Muscle of leg (tissue), 11 donors: ENCODE results near the gene C9orf50. TPM values are rescaled to one million over a fixed set of nuclear protein-coding genes. Genes with fewer than 3 reads are reported as not detected.
"Not testable (repeated sequence)": the region's sequence is repeated elsewhere in the genome, so short reads cannot be mapped to it uniquely, and the experiment has no call there.

Source experiments
- DNase-seq: peaks from one replicate; pipeline ENCODE4 v3.0.0; 2013
- H3K27ac ChIP-seq: one replicate; pipeline ENCODE4 v1.5.1; 2013; ENCODE audit warnings: mild to moderate bottlenecking, low read length, control low read depth
- H3K27me3 ChIP-seq: one replicate; pipeline ENCODE4 v1.6.1; 2013; ENCODE audit warnings: low read length; ENCODE audit not compliant: control insufficient read depth, insufficient read depth
- H3K36me3 ChIP-seq: one replicate; pipeline ENCODE4 v1.6.1; 2013; ENCODE audit warnings: low read length; ENCODE audit not compliant: control insufficient read depth, insufficient read depth
- H3K4me1 ChIP-seq: one replicate; pipeline ENCODE4 v1.6.1; 2013; ENCODE audit warnings: low read length; ENCODE audit not compliant: control insufficient read depth, insufficient read depth
- H3K4me3 ChIP-seq: one replicate; pipeline ENCODE4 v1.5.1; 2013; ENCODE audit warnings: low read length, control low read depth
- H3K9me3 ChIP-seq: replicated peaks from 2 replicates; pipeline ENCODE4 v1.6.1; 2013; ENCODE audit warnings: low read depth, low read length; ENCODE audit not compliant: control insufficient read depth
- WGBS: methylation state at CpG from one replicate; pipeline ENCODE4 v1.1.5; 2013; ENCODE audit warnings: missing lambda C conversion rate; ENCODE audit not compliant: insufficient coverage; 5-methylcytosine and 5-hydroxymethylcytosine counted together
- polyA plus RNA-seq, 8 donors: library from polyadenylated mRNA; unstranded; fragments of 120-200 nt; gene quantifications; one replicate each; pipeline versions ENCODE4 v1.2.1 to v1.2.3, GENCODE V29; 2013; ENCODE audit warnings: inconsistent platforms in 1 of 8, low replicate concordance in 1 of 8; ENCODE audit not compliant: insufficient read length in 8 of 8, insufficient read depth in 1 of 8
- total RNA-seq: library from RNA; stranded (reverse); fragments of 120-200 nt; gene quantifications from one replicate; pipeline ENCODE4 v1.2.4, GENCODE V29; 2013

The C9orf50 gene
- total and polyA plus RNA-seq, 9 donors, result 0.15 to 0.26 (median 0.19) TPM; not detected in 5

GRCh38 chr9:129662239-129662638 lies 41.3 kb upstream of the C9orf50 start:
- not testable (repeated sequence) for H3K27ac ChIP-seq, H3K4me3 ChIP-seq, DNase-seq, H3K4me1 ChIP-seq, H3K9me3 ChIP-seq, H3K36me3 ChIP-seq
- 50% methylated on average over 2 of the region's 3 CpGs for WGBS
- H3K27me3 ChIP-seq, result peaks cover 50% of the 10 kb centered on the region

- no peak overlapping the region for H3K27ac ChIP-seq
- no peaks in the 10 kb centered on the region for H3K9me3 ChIP-seq
- no CpG with 5 or more reads among the region's 2 CpGs for WGBS
- H3K4me1 ChIP-seq, result no peaks in the 10 kb centered on the region
- H3K36me3 ChIP-seq, result no peaks in the 10 kb centered on the region
- peaks cover 41% of the 10 kb centered on the region for H3K27me3 ChIP-seq
- no peak overlapping the region for H3K4me3 ChIP-seq
- DNase-seq, result no peak
Observed at GRCh38 chr9:129661029-129661428, 40.1 kb upstream of the C9orf50 start.

GRCh38 chr9:129656795-129657390 lies 36.0 kb upstream of the C9orf50 start:
- no peaks in the 10 kb centered on the region for H3K36me3 ChIP-seq
- H3K27me3 ChIP-seq, result peaks cover 19% of the 10 kb centered on the region
- DNase-seq, result no peak
- H3K9me3 ChIP-seq, result no peaks in the 10 kb centered on the region
- 40% methylated on average over 4 of the region's 12 CpGs for WGBS
- peaks cover 8% of the 10 kb centered on the region for H3K4me1 ChIP-seq
- H3K27ac ChIP-seq, result no peak overlapping the region
- H3K4me3 ChIP-seq, result no peak overlapping the region

GRCh38 chr9:129655696-129656095 lies 34.8 kb upstream of the C9orf50 start:
- Histone ChIP-seq H3K27me3 (peaks cover 13% of the 10 kb centered on the region), H3K4me3 (no peak overlapping the region), H3K27ac (no peak overlapping the region), H3K9me3 (no peaks in the 10 kb centered on the region), H3K4me1 (peaks cover 10% of the 10 kb centered on the region), H3K36me3 (no peaks in the 10 kb centered on the region)
- 44% methylated on average over 1 of the region's 7 CpGs for WGBS
- no peak for DNase-seq

GRCh38 chr9:129655154-129655553 lies 34.3 kb upstream of the C9orf50 start:
- Histone ChIP-seq H3K4me1 (peaks cover 11% of the 10 kb centered on the region), H3K27me3 (peaks cover 13% of the 10 kb centered on the region), H3K36me3 (no peaks in the 10 kb centered on the region), H3K27ac (no peak overlapping the region), H3K4me3 (no peak overlapping the region), H3K9me3 (no peaks in the 10 kb centered on the region)
- no peak for DNase-seq
- WGBS, result 74% methylated on average over 7 of the region's 7 CpGs

GRCh38 chr9:129654554-129655040 lies 33.7 kb upstream of the C9orf50 start:
- Histone ChIP-seq H3K36me3 (no peaks in the 10 kb centered on the region), H3K4me1 (peaks cover 11% of the 10 kb centered on the region), H3K9me3 (no peaks in the 10 kb centered on the region), H3K4me3 (no peak overlapping the region), H3K27ac (no peak overlapping the region), H3K27me3 (peaks cover 13% of the 10 kb centered on the region)
- 60% methylated on average over 3 of the region's 20 CpGs for WGBS
- no peak for DNase-seq

- peaks cover 11% of the 10 kb centered on the region for H3K4me1 ChIP-seq
- WGBS, result 16% methylated on average over 5 of the region's 19 CpGs
- H3K27me3 ChIP-seq, result peaks cover 11% of the 10 kb centered on the region
- no peak overlapping the region for H3K27ac ChIP-seq
- no peak overlapping the region for H3K4me3 ChIP-seq
- DNase-seq, result no peak
- no peaks in the 10 kb centered on the region for H3K9me3 ChIP-seq
- H3K36me3 ChIP-seq, result no peaks in the 10 kb centered on the region
Observed at GRCh38 chr9:129653823-129654553, 33.1 kb upstream of the C9orf50 start.

- DNase-seq, result no peak
- H3K4me1 ChIP-seq, result peaks cover 18% of the 10 kb centered on the region
- H3K36me3 ChIP-seq, result no peaks in the 10 kb centered on the region
- no peaks in the 10 kb centered on the region for H3K9me3 ChIP-seq
- no peak overlapping the region for H3K27ac ChIP-seq
- no peak overlapping the region for H3K4me3 ChIP-seq
- 90% methylated on average over 10 of the region's 10 CpGs for WGBS
- peaks cover 8% of the 10 kb centered on the region for H3K27me3 ChIP-seq
Observed at GRCh38 chr9:129650680-129651235, 29.9 kb upstream of the C9orf50 start.

- DNase-seq, result no peak
- WGBS, result 57% methylated on average over 10 of the region's 20 CpGs
Observed at GRCh38 chr9:129649726-129650679, 29.1 kb upstream of the C9orf50 start.

More at GRCh38 chr9:129649726-129650679, 29.1 kb upstream of the C9orf50 start:
- Histone ChIP-seq H3K27me3 (peaks cover 3% of the 10 kb centered on the region), H3K27ac (no peak overlapping the region), H3K4me1 (peaks cover 18% of the 10 kb centered on the region), H3K36me3 (no peaks in the 10 kb centered on the region), H3K9me3 (no peaks in the 10 kb centered on the region), H3K4me3 (no peak overlapping the region)
